GM12878 (cell line): ENCODE results near the gene GALK2. TPM values are rescaled to one million over a fixed set of nuclear protein-coding genes. Genes with fewer than 3 reads are reported as not detected.

Experiments used
- ATAC-seq: fragments of 200-7000 bp; cut with Tn5 transposase; 3 replicates; pipeline ENCODE4 v1.9.1; 2020; ENCODE audit warnings: mild to moderate bottlenecking, moderate library complexity
- BruUV-seq: library from RNA; stranded (reverse); fragments of 400-500 nt; replicated peaks from 2 replicates; lab custom pipeline; 2021; lab: Mats Ljungman, UMichigan
- CTCF ChIA-PET: fragments of 300-600 bp; sonication (Branson Sonifier 250); formaldehyde crosslinking; extraction: SDS; loops from one replicate; lab custom pipeline; 2021; ENCODE audit warnings: inconsistent platforms; lab: Yijun Ruan, JAX
- POLR2A ChIA-PET: fragments of 350-600 bp; formaldehyde crosslinking; extraction: SDS; loops from one replicate; lab custom pipeline; 2021; ENCODE audit warnings: inconsistent platforms; lab: Charles Lee
- RAD21 ChIA-PET: fragments of 300-600 bp; sonication (Branson Sonifier 250); formaldehyde crosslinking; loops from one replicate; lab custom pipeline; 2023; ENCODE audit warnings: antibody characterized with exemption; ENCODE audit not compliant: unreplicated experiment; lab: Charles Lee
- SMC1A ChIA-PET: fragments of 300-600 bp; sonication (Branson Sonifier 250); formaldehyde crosslinking; loops from one replicate; lab custom pipeline; 2023; ENCODE audit not compliant: unreplicated experiment, uncharacterized antibody; lab: Charles Lee
- DNase-seq: peaks from one replicate; pipeline ENCODE4 v3.0.0-alpha.2; 2011; ENCODE audit warnings: low read depth, low spot score
- FAIRE-seq: peaks from 3 replicates; lab custom pipeline; 2011; peaks lifted over from hg19 to GRCh38; lab: Jason Lieb, UNC
- H2AFZ ChIP-seq: 2 replicates; pipeline ENCODE4 v1.6.0; 2011; ENCODE audit warnings: low read depth, low read length, control low read depth; ENCODE audit not compliant: control insufficient read depth
- H3K27ac ChIP-seq: 2 replicates; pipeline ENCODE4 v1.5.1; 2011; ENCODE audit warnings: control low read depth; ENCODE audit not compliant: control insufficient read depth, insufficient read depth
- H3K27me3 ChIP-seq, 2 experiments: replicated peaks in 1 of 2; 2 replicates each; pipeline versions ENCODE4 v1.6.0 to v1.6.1; 2011; ENCODE audit warnings: low read length in 1 of 2; ENCODE audit not compliant: control insufficient read depth in 2 of 2, insufficient read depth in 2 of 2
- H3K36me3 ChIP-seq, 2 experiments: 2 replicates each; pipeline ENCODE4 v1.5.1; 2011; ENCODE audit warnings: low read length in 1 of 2; ENCODE audit not compliant: control insufficient read depth in 2 of 2, insufficient read depth in 2 of 2
- H3K4me1 ChIP-seq: 2 replicates; pipeline ENCODE4 v1.6.1; 2011; ENCODE audit warnings: mild to moderate bottlenecking, low read length, moderate library complexity, mixed read lengths; ENCODE audit not compliant: control insufficient read depth, insufficient read depth
- H3K4me2 ChIP-seq: 2 replicates; pipeline ENCODE4 v1.6.0; 2011; ENCODE audit warnings: control low read depth; ENCODE audit not compliant: control insufficient read depth, insufficient read depth
- H3K4me3 ChIP-seq: fragments of 200-600 bp; sonication (generic); 2 replicates; pipeline ENCODE4 v1.5.1; 2016
- H3K79me2 ChIP-seq: 2 replicates; pipeline ENCODE4 v1.6.0; 2011; ENCODE audit warnings: low read length; ENCODE audit not compliant: control insufficient read depth, insufficient read depth
- H3K9ac ChIP-seq: 2 replicates; pipeline ENCODE4 v1.8.0; 2011; ENCODE audit warnings: low read length, control low read depth, mixed read lengths; ENCODE audit not compliant: control insufficient read depth, insufficient read depth
- H3K9me3 ChIP-seq: replicated peaks from 3 replicates; pipeline ENCODE4 v1.5.1; 2011; ENCODE audit warnings: mild to moderate bottlenecking, low read length; ENCODE audit not compliant: control insufficient read depth, insufficient read depth
- H4K20me1 ChIP-seq: 2 replicates; pipeline ENCODE4 v1.6.0; 2011; ENCODE audit not compliant: control insufficient read depth, insufficient read depth
- BHLHE40 ChIP-seq, 2 experiments: fragments of 450-650 bp in 1 of 2; IDR thresholded peaks; 2 replicates each; pipeline ENCODE4 v1.6.1; 2011 to 2017; ENCODE audit warnings: low read depth in 2 of 2, borderline replicate concordance in 1 of 2, improper control_type of control experiment in 1 of 2, low read length in 1 of 2, mild to moderate bottlenecking in 1 of 2
- CEBPB ChIP-seq, 2 experiments: fragments of 150-350 bp in 1 of 2; IDR thresholded peaks; 2 replicates each; pipeline ENCODE4 v1.6.1; 2012 to 2014; ENCODE audit warnings: low read depth in 2 of 2, low read length in 2 of 2, borderline replicate concordance in 1 of 2, inconsistent platforms in 1 of 2
- CHD2 ChIP-seq: IDR thresholded peaks from 2 replicates; pipeline ENCODE4 v1.6.1; 2011; ENCODE audit warnings: low read depth, low read length, improper control_type of control experiment, borderline replicate concordance
- CUX1 ChIP-seq: IDR thresholded peaks from 2 replicates; pipeline ENCODE4 v1.6.1; 2012; ENCODE audit warnings: improper control_type of control experiment, low read depth, low read length; ENCODE audit not compliant: insufficient replicate concordance
- GABPA ChIP-seq: IDR thresholded peaks from 2 replicates; pipeline ENCODE4 v1.6.1; 2014; ENCODE audit warnings: antibody characterized with exemption, low read depth, mild to moderate bottlenecking, inconsistent platforms
- MAX ChIP-seq: IDR thresholded peaks from 2 replicates; pipeline ENCODE4 v1.6.1; 2012; ENCODE audit warnings: low read depth, low read length, improper control_type of control experiment
- RB1 ChIP-seq: fragments of 450-650 bp; formaldehyde crosslinking; IDR thresholded peaks from 2 replicates; pipeline ENCODE4 v1.6.1; 2017; ENCODE audit warnings: mild to moderate bottlenecking, borderline replicate concordance
- RUNX3 ChIP-seq: IDR thresholded peaks from 2 replicates; pipeline ENCODE4 v1.6.1; 2012; ENCODE audit warnings: low read length, inconsistent platforms
- USF1 ChIP-seq: IDR thresholded peaks from 2 replicates; pipeline ENCODE4 v1.6.1; 2011; ENCODE audit warnings: borderline replicate concordance, low read depth, mild to moderate bottlenecking, moderate library complexity, mixed read lengths, low read length; ENCODE audit not compliant: insufficient read depth; ENCODE audit errors: extremely low read length
- ZNF384 ChIP-seq: IDR thresholded peaks from 2 replicates; pipeline ENCODE4 v1.6.1; 2012; ENCODE audit warnings: low read depth, mild to moderate bottlenecking, low read length, improper control_type of control experiment, borderline replicate concordance
- ZNF687 ChIP-seq: fragments of 450-650 bp; IDR thresholded peaks from 2 replicates; pipeline ENCODE4 v1.6.1; 2017; ENCODE audit warnings: mild to moderate bottlenecking, moderate library complexity
- WGBS: methylation state at CpG from one replicate; pipeline ENCODE4 v1.1.6; 2016; ENCODE audit warnings: low lambda C conversion rate; ENCODE audit not compliant: insufficient replicate concordance, insufficient coverage; ENCODE audit errors: missing lambda C conversion rate; 5-methylcytosine and 5-hydroxymethylcytosine counted together
- in situ Hi-C: fragments of 300-500 bp; cut with MboI; formaldehyde crosslinking; loops from 9 replicates; pipeline ENCODE4 v1.14.3; 2018; ENCODE audit warnings: mixed read lengths
- intact Hi-C: fragments of 100-400 bp; cut with micrococcal nuclease; formaldehyde crosslinking; loops from one replicate; pipeline ENCODE4 v1.14.2; 2022; ENCODE audit not compliant: unreplicated experiment
- polyA plus RNA-seq, 11 experiments: library from polyadenylated mRNA; depleted of rRNA in 4 of 11; unstranded in 6 of 11; stranded (reverse) in 5 of 11; fragments of >200 nt; fragmentation: Nextera tagmentation in 4 of 11; fragmentation: Illumina TruSeq in 1 of 11; extraction: Ambion mirVana in 4 of 11; extraction: Trizol in 1 of 11; gene quantifications; 1 replicate in 1 of 11; 2 replicates in 10 of 11; pipeline versions ENCODE4 v1.2.1 to v1.2.3, GENCODE V29; 2011 to 2016; ENCODE audit warnings: inconsistent platforms in 2 of 11, missing spikeins in 2 of 11, low read depth in 1 of 11
- total RNA-seq, 4 experiments: library from RNA; depleted of rRNA in 3 of 4; stranded (reverse); fragments of >200 nt in 3 of 4; fragmentation: Illumina TruSeq in 1 of 4; extraction: Trizol in 1 of 4; gene quantifications; 2 replicates each; pipeline versions ENCODE4 v1.2.1 to v1.2.3, GENCODE V29; 2013 to 2021

Gene GALK2
- total and polyA plus RNA-seq, 10 of the 15 experiments (the other 5 are each of a cell fraction or from before 2014, with no cell fraction given), result 11.9 to 26.7 (median 15.4) TPM

GRCh38 chr15:49306551-49306950 is 136.5 kb downstream of the GALK2 start:
- POLR2A ChIA-PET, result interaction anchor here (1.0 kb wide), 1 partner anchor 12 kb away, joined by 3 read pairs; no protein-coding TSS in a partner anchor
- Histone ChIP-seq H3K4me3 (no peak overlapping the region), H3K79me2 (no peaks in the 10 kb centered on the region), H3K4me1 (0 out of 2 replicates have a peak, but pooled peaks cover 3% of the 10 kb centered on the region), H4K20me1 (no peaks in the 10 kb centered on the region), H3K9me3 (no peaks in the 10 kb centered on the region; the same call in 2 of the 3 replicates), H3K27me3 (no peaks in the 10 kb centered on the region), H3K27ac (no peak overlapping the region), H3K36me3 (peaks cover 0 to 2% of the 10 kb centered on the region in 2 experiments; a peak in 1 of 4 replicates), H2AFZ (no peak overlapping the region), H3K4me2 (no peak overlapping the region), H3K9ac (no peak overlapping the region)
- CTCF ChIA-PET, result no interaction called here
- intact Hi-C loops (no loop called here), in situ Hi-C loops (no loop called here)
- SMC1A ChIA-PET, result interaction anchor here (0.7 kb wide), 1 partner anchor 1309 kb away, joined by 3 read pairs; no protein-coding TSS in a partner anchor
- RAD21 ChIA-PET, result no interaction called here
- DNase-seq (no peak), FAIRE-seq (no peak), ATAC-seq (no peak)
- WGBS, result 100% methylated on average over 1 of the region's 1 CpG
- TF ChIP-seq CEBPB (IDR thresholded peaks at IDR 0.05; ENCODE audit: borderline replicate concordance in 1 of 2, low read depth in 2 of 2, low read length in 2 of 2), result no peak
- TF ChIP-seq CUX1, result no peak
- no peak for TF ChIP-seq ZNF384
- no peak for TF ChIP-seq CHD2
- TF ChIP-seq BHLHE40 (IDR thresholded peaks at IDR 0.05; ENCODE audit: borderline replicate concordance in 1 of 2, low read depth in 2 of 2, low read length in 1 of 2), result no peak
- TF ChIP-seq RB1, result no peak
- no peak for TF ChIP-seq GABPA
- TF ChIP-seq USF1, result no peak
- no peak for TF ChIP-seq ZNF687
- no peak for TF ChIP-seq RUNX3
- no peak for TF ChIP-seq MAX
- BruUV-seq, result no TSS peak
